ENCODE data around the gene UBXN10. TPM values are rescaled to one million over a fixed set of nuclear protein-coding genes. Genes with fewer than 3 reads are reported as not detected.
"Not testable (repeated sequence)": the region's sequence is repeated elsewhere in the genome, so short reads cannot be mapped to it uniquely, and the experiment has no call there.

Gene UBXN10
- total RNA-seq, 1 donor from 2014 or later: not detected

DNA sequence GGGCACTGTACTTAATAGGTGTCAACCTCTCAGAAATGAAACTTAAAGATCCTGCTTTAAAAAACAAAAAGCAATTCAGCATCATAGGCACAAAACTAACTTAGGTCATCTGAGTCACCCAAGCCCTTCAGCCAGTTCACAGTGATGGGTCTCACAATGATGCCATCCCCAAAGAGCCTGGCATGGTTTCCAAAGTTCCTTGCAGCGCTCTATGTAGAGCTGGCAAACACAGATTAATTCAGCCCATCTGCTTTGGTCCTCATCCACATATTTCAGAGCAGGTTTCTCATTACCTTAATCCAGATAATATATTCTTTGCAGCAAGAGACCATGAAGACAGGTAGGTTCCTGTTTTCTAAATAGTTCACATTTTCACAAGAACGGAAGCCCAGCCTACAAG lies 15.1 kb downstream of the UBXN10 start:
- DNase-seq (ENCODE audit: low read depth in 2 of 2): no peak

DNA sequence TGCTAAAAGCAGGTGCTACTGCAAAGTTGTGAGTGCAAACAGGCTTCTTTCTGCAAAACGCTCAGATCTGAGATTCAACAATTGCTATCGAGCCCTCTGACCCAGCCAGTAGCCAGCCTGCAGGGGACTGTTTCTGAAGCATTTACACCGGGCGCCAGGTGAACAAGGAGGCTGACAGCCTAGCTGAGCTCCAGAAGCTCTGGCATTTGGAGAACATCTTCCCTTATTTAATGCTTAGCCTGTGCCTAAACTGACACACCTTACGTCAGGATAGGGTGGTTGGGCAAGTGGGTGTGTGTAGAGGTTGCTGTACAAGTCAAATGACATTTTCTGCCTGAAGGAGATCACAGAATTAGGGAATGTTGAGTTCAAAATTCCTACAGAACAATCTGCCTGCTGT lies 16.3 kb downstream of the UBXN10 start:
- no peak for DNase-seq (ENCODE audit: low read depth in 2 of 2)

DNA sequence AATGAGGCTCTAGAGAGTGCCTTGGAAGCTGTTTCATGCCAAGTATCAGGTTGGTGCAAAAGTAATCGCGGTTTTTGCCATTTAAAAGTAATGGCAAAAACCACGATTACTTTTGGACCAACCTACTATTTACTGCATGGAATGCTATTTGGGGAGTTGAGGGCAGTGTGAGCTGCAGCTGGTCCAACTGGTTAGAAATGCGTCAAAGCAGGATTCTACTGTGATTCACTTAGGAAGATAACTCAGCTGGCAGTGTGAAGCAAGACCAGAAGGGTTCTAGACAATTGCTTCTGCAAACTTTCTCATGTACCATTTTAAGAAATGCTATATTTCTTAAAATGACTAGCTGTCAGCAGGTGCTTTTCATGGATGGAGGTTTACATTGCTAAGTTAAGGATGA lies 21.6 kb downstream of the UBXN10 start:
- no peak for DNase-seq (ENCODE audit: low read depth in 2 of 2)

DNA sequence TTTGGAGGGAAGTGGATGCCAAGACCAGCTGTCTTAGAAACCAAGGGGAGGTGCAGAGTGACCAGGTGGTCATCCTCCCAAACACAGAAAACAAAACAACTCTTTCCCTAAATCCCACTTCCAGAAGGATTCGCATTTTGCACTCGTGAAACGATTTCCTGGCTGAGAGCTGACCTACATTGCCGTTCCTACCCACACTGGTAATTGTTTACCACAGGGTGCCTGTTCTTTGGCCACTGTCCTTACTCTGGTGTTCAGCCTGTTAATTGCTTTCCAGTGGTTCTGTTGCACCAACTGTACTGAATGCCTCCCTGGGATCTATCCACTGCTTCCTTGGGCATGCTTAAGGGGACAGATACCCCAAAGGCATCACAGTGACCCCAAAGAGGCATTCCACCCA lies 23.6 kb downstream of the UBXN10 start:
- no peak for DNase-seq (ENCODE audit: low read depth in 2 of 2)

DNA sequence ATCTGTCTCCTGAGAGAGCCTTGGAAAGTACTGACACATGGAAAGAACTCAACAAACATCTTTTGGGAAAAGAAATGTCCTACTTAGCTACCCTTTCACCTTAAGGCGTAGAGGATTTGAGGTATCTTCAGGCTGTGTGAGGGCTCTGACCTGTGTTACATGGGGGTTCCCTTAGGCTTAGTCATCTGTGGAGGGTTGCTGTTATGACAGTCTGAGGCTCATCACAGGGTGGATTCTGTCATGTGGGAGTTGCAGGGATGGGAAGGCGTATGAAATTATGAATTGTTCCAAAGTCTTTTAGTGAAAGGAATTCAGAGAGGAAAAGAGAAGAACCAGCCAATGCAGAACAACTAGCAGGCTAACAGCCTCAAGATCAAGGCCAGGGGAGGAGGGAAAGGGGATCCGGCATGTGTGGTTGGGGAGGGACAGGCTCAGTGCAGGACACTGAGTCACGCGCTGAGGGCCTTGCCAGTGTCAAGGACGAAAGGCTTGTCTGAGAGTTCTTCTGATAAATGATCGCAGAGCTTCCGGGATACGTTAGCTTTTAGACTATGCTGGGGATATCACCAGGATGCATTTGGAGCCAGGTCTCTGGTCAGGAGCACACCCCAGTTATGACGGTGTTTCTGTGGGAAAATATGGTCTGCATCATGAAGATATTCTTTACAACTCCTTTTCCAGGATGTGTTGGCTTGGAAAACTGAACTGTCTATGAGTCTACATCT lies 25.0 kb downstream of the UBXN10 start:
- no peak for DNase-seq (ENCODE audit: low read depth in 2 of 2)

DNA sequence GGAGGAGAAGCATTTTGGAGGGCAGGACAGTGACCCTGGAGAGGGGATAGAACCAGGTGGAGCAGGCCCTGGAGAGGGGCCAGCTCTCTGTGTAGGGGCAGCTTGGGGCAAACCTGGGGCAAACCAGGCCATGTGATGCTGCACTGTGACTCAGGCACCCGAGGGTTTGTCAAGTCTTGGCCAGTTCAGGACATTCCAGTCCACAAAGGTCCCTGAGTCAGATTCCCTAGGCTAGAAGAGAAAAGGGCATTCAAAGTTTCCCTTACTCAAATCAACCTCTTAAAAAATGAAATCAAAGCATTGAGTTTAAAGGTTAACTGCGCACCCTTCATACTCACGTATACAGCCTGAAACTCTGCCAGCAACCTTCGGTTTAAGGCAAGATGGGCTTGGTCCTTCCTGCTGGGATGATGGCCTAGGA lies 25.6 kb downstream of the UBXN10 start:
- DNase-seq (ENCODE audit: low read depth in 2 of 2): no peak

DNA sequence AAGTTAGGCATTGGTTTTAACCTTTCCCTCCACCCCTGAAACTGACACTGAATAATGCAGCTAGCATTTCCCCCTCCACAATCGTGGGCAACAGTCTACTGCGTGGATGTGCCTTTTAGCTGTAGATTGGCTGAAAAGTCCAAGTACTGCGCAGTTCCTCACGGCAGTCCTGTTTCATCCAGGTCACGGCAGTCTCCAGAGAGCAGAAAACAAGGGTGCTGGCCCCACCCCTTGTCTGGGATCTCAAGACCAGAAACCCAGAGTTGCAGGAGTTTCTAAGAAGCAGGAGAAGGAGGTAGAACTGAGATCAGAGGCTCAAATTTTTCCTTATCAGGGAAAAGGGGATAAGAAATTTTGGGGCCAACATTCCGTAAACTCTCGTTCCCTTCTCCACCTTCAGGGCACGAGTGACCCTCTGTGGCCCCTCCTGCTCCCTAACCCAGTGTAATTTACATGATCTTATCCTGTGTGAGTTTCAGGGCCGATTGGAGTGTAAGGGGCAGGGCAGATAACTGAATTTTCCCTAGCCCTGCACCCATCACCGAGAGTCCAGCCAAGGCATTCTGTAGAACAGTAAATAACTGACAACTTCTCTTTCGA lies 26.3 kb downstream of the UBXN10 start:
- DNase-seq (ENCODE audit: low read depth in 2 of 2): no peak

DNA sequence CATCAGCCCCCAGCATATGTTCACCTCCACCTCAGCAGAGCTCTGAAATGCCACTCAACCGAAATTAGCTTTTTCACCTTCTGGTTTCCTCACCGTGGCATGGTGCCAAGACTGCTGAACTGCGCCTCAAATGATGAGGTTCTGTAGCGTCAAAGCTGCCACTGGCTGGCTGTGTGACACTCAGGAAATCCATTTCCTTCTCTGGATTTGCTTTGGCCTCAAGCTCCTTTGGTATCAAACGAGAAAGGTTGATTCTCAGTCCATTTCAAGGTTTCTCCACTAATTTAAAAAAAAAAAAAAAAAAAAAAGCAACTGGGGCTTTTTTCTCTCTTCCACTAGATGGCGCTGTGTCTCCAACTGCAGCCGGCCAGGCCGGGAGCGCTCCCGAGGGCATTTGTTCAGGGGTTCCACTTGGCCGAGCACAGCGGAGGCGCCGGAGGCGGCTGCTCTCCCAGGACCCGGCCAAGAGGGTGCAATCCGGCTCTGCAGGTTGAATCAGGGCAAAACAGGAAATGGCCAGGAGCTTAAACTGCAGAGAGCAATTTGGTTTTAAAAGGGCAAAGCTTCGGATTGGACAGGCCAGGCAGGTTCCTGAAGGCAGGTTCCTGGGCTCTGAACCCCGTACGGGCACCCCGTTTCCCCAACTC lies 26.9 kb downstream of the UBXN10 start:
- peak; percentile 51 to 61 for DNase-seq (ENCODE audit: low read depth in 2 of 2)

DNA sequence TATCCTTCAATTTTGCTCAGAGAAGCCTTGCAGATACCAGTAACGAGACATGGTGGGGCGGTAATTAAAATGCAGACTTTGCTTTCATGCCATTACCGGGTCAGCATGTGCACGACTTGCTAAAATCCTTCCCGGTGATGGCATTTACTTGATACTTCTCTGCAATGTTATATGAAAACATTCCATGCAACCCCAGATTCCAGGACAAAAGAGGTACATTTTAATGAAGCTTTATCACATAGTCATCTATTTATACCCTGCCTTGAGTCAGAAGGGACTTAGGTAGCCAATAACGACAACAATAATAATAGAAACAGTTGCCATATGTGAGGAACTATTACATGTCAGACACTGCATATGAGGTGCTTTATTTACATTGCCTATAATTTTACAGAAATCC lies 29.8 kb downstream of the UBXN10 start:
- no peak for DNase-seq (ENCODE audit: low read depth in 2 of 2)

DNA sequence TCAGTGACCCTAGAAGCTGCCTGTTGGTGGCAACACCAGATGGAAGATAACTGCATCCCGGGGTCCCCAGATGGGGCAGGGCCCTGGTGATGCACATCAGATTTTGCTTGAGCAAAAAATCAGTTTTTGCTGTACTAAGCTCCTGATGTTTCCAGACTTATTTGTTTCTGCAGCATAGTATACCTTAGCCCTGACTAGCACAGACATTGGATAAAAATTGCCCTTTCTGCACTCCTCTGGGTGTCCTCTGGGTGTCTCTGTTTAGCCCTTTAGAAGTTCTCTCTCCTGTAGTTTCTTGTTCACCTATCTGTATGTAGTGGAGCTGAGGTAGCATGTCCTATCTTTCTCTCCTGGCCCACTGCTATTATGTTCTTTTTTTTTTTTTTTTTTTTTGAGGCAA lies 30.7 kb downstream of the UBXN10 start:
- DNase-seq (ENCODE audit: low read depth in 2 of 2): peak; percentile 22 to 43

DNA sequence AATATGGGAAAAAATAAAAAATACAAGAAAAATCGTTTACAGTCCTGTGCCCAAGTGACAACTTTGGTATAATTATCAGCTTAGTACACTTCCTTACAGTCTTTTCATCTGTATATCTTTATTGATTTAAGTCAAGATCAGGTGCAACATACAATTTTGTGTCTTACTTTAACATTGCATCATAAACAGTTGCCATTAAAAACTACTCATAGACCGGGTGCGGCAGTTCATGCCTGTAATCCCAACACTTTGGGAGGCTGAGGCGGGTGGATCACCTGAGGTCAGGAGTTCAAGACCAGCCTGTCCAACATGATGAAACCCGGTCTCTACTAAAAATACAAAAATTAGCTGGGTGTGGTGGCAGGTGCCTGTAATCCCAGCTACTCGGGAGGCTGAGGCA lies 33.2 kb downstream of the UBXN10 start:
- not testable (repeated sequence) for DNase-seq (ENCODE audit: low read depth in 2 of 2)

DNA sequence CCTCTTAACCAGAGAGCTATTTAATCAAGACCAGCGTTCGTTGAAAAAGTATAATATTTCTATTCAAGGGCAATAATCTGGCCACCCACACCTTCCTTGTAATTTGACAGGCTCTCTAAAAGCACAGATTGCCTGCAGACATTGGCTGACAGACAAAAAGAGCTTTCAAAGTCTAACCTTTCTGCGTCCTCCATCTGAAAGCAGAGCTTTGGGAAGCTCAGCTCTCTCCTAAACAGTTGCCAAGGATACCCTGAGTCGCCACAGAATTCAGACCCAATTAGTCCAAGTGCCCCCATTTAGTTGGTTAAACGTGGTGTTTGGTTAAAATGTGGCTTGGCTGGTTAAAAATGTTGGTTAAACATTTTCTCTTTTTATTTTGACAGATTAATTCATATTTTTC lies 34.1 kb downstream of the UBXN10 start:
- no peak for DNase-seq (ENCODE audit: low read depth in 2 of 2)

DNA sequence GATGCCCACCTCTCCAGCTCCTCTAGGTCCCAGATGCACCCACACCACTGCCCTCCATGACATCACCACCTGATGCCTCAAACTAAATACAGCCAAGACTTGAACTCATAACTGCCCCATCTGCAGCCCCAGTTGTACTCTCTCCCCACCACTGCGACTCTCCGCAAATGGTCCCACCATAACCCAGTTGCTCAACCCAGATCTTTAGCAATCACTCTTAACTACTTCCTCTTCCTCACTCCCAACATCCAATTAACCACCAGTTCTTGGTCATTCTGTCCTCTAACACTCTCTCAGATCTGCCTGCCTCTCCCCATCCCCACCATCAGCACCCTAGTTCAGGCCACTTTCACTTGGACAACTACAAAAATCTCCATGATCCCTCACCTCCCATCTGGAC lies 37.2 kb downstream of the UBXN10 start:
- DNase-seq (ENCODE audit: low read depth in 2 of 2): no peak

DNA sequence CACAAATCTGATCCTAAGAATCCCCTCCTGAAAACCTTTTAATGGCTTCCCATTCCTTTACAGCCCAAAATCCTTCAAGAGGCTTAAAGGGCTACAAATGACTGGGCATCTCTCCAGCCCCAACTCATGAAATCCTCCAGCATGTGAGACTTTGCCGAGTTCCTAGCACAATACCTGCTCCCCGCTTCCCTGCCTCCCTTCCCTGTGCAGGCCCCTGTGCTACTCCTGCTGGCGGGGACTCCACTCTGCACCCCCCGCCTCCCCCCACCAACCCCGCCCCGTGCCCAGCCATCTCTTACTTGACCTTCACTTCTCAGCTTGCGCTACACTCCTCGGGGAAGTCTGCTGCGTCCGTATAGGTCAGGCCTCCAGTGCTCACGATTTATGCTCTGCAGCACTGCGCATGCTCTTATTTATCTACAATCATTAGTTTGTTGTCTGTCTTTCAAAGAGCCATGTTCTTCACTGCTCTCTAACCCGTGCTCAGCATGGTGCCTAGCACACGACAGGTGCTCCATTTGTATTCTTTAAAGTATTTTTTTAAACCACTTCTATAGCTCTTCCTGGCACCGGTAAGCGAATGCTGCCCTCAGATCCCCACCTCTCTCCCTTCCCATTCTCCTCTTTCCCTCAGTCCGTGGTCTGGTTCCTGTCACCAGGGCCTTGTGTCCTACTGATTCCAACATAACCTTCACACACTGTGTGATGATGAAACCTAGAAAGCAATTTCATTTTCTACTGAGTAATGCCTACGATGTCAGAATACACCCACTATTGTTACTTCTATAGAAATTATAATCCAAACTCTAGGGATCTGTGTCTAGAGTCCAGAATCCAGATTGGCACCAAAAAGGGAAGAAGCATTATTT lies 37.9 kb downstream of the UBXN10 start:
- DNase-seq (ENCODE audit: low read depth in 2 of 2): no peak

DNA sequence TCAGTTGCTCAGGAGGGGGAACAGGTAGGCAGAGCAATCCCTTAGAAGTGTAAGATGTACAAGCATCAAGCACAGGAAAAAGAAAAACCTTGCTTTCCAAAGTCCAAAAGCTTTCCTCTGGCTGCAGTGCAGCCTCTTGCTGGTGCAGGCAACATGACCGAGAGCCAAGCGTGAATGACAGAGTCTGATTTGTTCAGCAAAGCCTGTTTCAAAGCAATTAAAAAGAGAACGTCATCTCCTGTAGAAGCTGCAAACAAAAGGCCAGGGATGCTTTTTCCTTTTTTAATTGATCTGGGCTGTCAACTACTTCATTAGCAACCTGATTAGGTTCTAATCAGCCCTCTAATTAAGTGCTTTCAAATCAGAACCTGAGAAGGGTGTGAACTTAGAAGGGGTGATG lies 38.6 kb downstream of the UBXN10 start:
- DNase-seq (ENCODE audit: low read depth in 2 of 2): no peak

DNA sequence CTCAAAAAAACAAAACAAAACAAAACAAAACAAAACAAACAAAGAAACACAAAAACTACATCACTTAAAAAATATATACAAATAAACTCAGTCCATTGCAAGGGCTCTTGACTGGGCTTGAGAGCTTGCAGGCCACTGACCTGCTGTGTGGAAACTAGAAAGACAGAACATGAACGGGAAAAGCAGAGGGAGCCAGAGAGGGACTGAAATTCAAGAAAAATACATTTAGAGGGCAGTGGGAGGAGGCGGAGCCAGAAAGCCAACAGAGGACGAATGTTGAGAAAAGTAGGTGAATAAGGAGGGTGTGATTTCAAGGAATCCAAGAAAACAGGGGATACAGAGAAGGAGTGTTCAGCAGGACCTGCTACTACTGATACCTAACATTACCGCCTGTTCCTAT lies 41.8 kb downstream of the UBXN10 start:
- DNase-seq (ENCODE audit: low read depth in 2 of 2): no peak

DNA sequence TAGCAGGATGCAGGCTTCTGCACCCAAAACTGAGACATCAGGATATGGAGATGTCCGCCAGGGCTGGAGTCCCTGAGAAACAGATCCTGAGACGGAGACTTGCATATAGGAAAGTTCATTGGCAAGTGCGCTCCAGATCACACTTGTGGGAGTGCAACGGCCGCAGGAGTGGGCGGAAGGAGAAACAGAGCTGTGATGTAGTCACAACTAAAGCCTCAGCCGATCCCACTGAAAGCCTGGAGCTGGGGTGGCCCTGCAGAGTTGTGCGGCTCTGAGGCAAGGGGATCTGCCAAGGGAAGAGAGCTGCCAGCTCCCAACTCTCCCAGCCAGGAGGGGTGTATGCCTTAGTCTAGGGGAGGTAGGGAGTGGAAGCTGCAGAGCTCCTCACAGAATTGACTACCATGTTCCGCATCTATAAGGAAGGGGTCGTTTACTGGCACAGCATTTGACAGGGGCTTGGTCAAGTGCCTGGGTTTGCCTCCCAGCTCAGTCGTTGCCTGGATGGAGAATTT lies 42.5 kb downstream of the UBXN10 start:
- DNase-seq (ENCODE audit: low read depth in 2 of 2): no peak

DNA sequence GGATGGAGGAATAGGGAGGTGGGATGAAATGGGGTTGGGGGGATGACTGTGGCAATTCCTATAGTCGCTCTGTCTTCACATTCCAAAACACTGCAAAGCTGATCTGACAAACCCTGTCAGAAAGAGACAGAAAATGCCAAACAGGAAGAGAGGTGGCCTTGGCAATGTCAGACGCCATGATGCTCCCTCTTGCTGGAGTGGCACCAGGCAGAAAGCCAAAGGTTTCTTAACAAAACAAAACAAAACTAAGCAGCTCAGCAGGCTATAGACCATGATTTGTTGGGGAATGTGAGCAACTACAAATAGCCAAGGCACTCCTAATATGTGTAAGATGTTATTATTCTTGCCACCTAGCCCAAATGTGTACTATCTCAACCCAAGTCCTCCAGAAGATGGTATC lies 43.3 kb downstream of the UBXN10 start:
- DNase-seq (ENCODE audit: low read depth in 2 of 2): no peak

DNA sequence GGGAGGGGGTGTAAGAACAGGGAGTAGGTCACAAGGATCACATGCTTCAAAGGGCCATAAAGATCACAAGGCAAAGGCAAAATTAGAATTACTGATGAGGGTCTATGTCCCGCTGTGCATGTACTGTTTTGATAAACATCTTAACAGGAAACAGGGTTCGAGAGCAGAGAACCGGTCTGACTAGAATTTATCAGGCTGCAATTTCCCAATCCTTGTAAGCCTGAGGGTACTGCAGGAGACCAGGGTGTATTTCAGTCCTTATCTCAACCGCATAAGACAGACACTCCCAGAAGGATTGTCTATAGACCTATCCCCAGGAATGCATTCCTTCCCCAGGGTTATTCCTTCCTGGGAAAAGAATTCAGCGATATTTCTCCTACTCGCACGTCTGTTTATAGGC lies 46.7 kb downstream of the UBXN10 start:
- DNase-seq (ENCODE audit: low read depth in 2 of 2): not testable (repeated sequence)

DNA sequence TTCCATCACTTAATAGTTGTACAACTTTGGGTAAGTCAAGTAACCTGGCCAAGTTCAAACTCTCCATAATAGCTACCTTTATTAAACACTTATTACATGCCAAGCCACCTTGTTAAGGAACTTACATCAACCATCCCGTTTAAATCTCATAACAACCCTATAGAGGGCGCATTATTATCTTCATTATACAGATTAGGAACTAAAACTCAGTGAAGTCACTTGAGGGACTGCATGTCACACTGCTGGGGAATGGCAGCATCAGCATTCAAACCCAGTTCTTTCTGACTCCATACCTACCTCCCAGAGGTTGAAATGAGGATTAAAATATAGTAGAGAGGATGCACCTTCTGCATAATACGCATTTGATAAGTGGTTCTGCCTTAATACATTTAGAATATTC lies 47.5 kb downstream of the UBXN10 start:
- peak; percentile 13 to 52 for DNase-seq (ENCODE audit: low read depth in 2 of 2)

DNA sequence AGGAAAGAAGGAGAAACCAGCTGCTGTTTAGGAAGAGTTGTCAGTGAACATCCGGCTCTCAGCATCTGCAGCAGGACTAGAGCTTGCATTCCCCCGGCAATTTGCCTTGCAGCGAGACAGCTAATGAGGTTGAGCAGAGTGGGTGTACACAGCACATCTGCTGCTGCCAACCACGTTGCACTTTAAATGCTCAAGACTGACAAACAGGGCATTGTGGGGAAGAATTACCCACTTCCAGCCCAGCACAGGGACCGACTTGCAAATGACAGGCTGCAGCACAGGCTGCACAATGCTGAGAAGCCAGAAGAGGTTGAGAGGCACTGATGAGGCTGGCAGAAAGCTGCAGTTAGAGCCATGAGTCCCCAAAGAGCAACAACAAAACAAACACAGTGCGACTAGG lies 48.0 kb downstream of the UBXN10 start:
- no peak for DNase-seq (ENCODE audit: low read depth in 2 of 2)

Measured in lung microvascular endothelial cell (primary cell).